KMS-11 (cell line): Measurements from ENCODE around the gene TCAP.
"Not testable (repeated sequence)": the region's sequence is repeated elsewhere in the genome, so short reads cannot be mapped to it uniquely, and the experiment has no call there.

Experiments used
- H2AFZ ChIP-seq: fragments of 200-600 bp; sonication (generic); 2 replicates; pipeline ENCODE4 v1.6.1; 2016; ENCODE audit warnings: antibody characterized with exemption, mixed run types, low read depth
- H3K27ac ChIP-seq: fragments of 200-600 bp; sonication (generic); 2 replicates; pipeline ENCODE4 v1.6.1; 2016; ENCODE audit warnings: mild to moderate bottlenecking, mixed run types
- H3K27me3 ChIP-seq: fragments of 200-600 bp; sonication (generic); 2 replicates; pipeline ENCODE4 v1.6.1; 2017; ENCODE audit warnings: mild to moderate bottlenecking, low read depth, mixed run types, moderate library complexity; ENCODE audit not compliant: insufficient read depth
- H3K36me3 ChIP-seq: fragments of 200-600 bp; sonication (generic); 2 replicates; pipeline ENCODE4 v1.6.1; 2017; ENCODE audit warnings: mild to moderate bottlenecking, mixed run types; ENCODE audit not compliant: insufficient read depth
- H3K4me1 ChIP-seq: fragments of 200-600 bp; sonication (generic); 2 replicates; pipeline ENCODE4 v1.6.1; 2016; ENCODE audit warnings: mild to moderate bottlenecking, low read depth, mixed run types; ENCODE audit not compliant: poor library complexity, severe bottlenecking
- H3K4me2 ChIP-seq: fragments of 200-600 bp; sonication (generic); 2 replicates; pipeline ENCODE4 v1.7.0; 2016; ENCODE audit warnings: mild to moderate bottlenecking, mixed run types
- H3K4me3 ChIP-seq: fragments of 200-600 bp; sonication (generic); IDR thresholded peaks from 2 replicates; pipeline ENCODE4 v1.6.1; 2017; ENCODE audit warnings: low read depth, low read length, mixed read lengths; ENCODE audit not compliant: insufficient read depth
- H3K79me2 ChIP-seq: fragments of 200-600 bp; sonication (generic); 2 replicates; pipeline ENCODE4 v1.6.1; 2016; ENCODE audit warnings: low read depth, mixed run types; ENCODE audit not compliant: insufficient read depth
- H3K9ac ChIP-seq: fragments of 200-600 bp; sonication (generic); 2 replicates; pipeline ENCODE4 v1.6.1; 2016; ENCODE audit warnings: mild to moderate bottlenecking, mixed run types
- H4K20me1 ChIP-seq: fragments of 200-600 bp; sonication (generic); 2 replicates; pipeline ENCODE4 v1.6.1; 2016; ENCODE audit warnings: mild to moderate bottlenecking, mixed run types; ENCODE audit not compliant: insufficient read depth
- CTCF ChIP-seq: fragments of 200-600 bp; sonication (generic); conservative IDR thresholded peaks from 2 replicates; pipeline ENCODE4 v1.6.1; 2017; ENCODE audit warnings: low read depth, mild to moderate bottlenecking, antibody characterized with exemption, low read length, moderate library complexity, mixed read lengths

Gene TCAP

GRCh38 chr17:39694593-39694992 is 29.4 kb downstream of the TCAP start:
- no peaks in the 10 kb centered on the region for H3K4me1 ChIP-seq
- H4K20me1 ChIP-seq, result no peaks in the 10 kb centered on the region
- H2AFZ ChIP-seq, result no peak overlapping the region
- H3K36me3 ChIP-seq, result no peaks in the 10 kb centered on the region
- H3K4me3 ChIP-seq, result no peak overlapping the region
- no peaks in the 10 kb centered on the region for H3K79me2 ChIP-seq
- no peak overlapping the region for H3K9ac ChIP-seq
- no peaks in the 10 kb centered on the region for H3K27me3 ChIP-seq
- no peak for TF ChIP-seq CTCF
- no peak overlapping the region for H3K4me2 ChIP-seq
- H3K27ac ChIP-seq, result no peak overlapping the region

GRCh38 chr17:39695089-39695474 is 29.9 kb downstream of the TCAP start:
- TF ChIP-seq CTCF, result no peak
- Histone ChIP-seq H3K36me3 (no peaks in the 10 kb centered on the region), H3K4me1 (no peaks in the 10 kb centered on the region), H3K4me3 (no peak overlapping the region), H3K4me2 (no peak overlapping the region), H3K27ac (no peak overlapping the region), H3K27me3 (no peaks in the 10 kb centered on the region), H3K79me2 (no peaks in the 10 kb centered on the region), H2AFZ (no peak overlapping the region), H3K9ac (no peak overlapping the region), H4K20me1 (no peaks in the 10 kb centered on the region)

GRCh38 chr17:39696731-39697130 is 31.6 kb downstream of the TCAP start:
- H3K9ac ChIP-seq, result no peak overlapping the region
- H3K79me2 ChIP-seq, result no peaks in the 10 kb centered on the region
- peaks cover 4% of the 10 kb centered on the region for H3K4me1 ChIP-seq
- no peaks in the 10 kb centered on the region for H3K36me3 ChIP-seq
- H3K4me3 ChIP-seq, result no peak overlapping the region
- H2AFZ ChIP-seq, result no peak overlapping the region
- no peak for TF ChIP-seq CTCF
- no peaks in the 10 kb centered on the region for H3K27me3 ChIP-seq
- no peak overlapping the region for H3K4me2 ChIP-seq
- no peak overlapping the region for H3K27ac ChIP-seq
- no peaks in the 10 kb centered on the region for H4K20me1 ChIP-seq

GRCh38 chr17:39697961-39698360 is 32.8 kb downstream of the TCAP start:
- Histone ChIP-seq H3K27ac (no peak overlapping the region), H3K4me1 (peaks cover 16% of the 10 kb centered on the region), H2AFZ (no peak overlapping the region), H3K36me3 (no peaks in the 10 kb centered on the region), H3K4me2 (no peak overlapping the region), H3K9ac (no peak overlapping the region), H3K79me2 (no peaks in the 10 kb centered on the region), H4K20me1 (no peaks in the 10 kb centered on the region), H3K4me3 (no peak overlapping the region), H3K27me3 (no peaks in the 10 kb centered on the region)
- TF ChIP-seq CTCF, result no peak

GRCh38 chr17:39699157-39699817 is 34.1 kb downstream of the TCAP start:
- not testable (repeated sequence) for H3K9ac ChIP-seq, H3K79me2 ChIP-seq, H2AFZ ChIP-seq, H3K27ac ChIP-seq, H3K4me3 ChIP-seq, H3K27me3 ChIP-seq, H3K4me2 ChIP-seq, H4K20me1 ChIP-seq, H3K36me3 ChIP-seq
- peaks cover 29% of the 10 kb centered on the region for H3K4me1 ChIP-seq
